AG04450 (cell line): Measurements from ENCODE around the gene LAPTM5. TPM values are rescaled to one million over a fixed set of nuclear protein-coding genes. Genes with fewer than 3 reads are reported as not detected.

Source experiments
- CTCF ChIA-PET: fragments of 300-600, 350-600 bp; formaldehyde crosslinking; extraction: SDS; loops from one replicate; lab custom pipeline; 2022; ENCODE audit warnings: antibody characterized with exemption, inconsistent platforms; lab: Charles Lee
- POLR2A ChIA-PET: fragments of 350-600 bp; formaldehyde crosslinking; extraction: SDS; loops from one replicate; lab custom pipeline; 2021; ENCODE audit warnings: antibody characterized with exemption, inconsistent platforms; lab: Yijun Ruan, JAX
- DNase-seq: peaks from one replicate; pipeline ENCODE4 v3.0.0-alpha.2; 2011; ENCODE audit warnings: low read depth, low spot score
- H3K27ac ChIP-seq: one replicate; pipeline ENCODE4 v1.5.1; 2012; ENCODE audit warnings: low read depth, low read length, control low read depth
- H3K27me3 ChIP-seq: one replicate; pipeline ENCODE4 v1.6.0; 2012; ENCODE audit warnings: low read length; ENCODE audit not compliant: control insufficient read depth, insufficient read depth
- H3K4me3 ChIP-seq: 2 replicates; pipeline ENCODE4 v1.5.1; 2011; ENCODE audit warnings: mild to moderate bottlenecking, low read depth, low read length, control low read depth
- H3K9me3 ChIP-seq: 2 replicates; pipeline ENCODE4 v1.5.1; 2012; ENCODE audit warnings: low read length; ENCODE audit not compliant: control insufficient read depth, insufficient read depth
- CTCF ChIP-seq: IDR thresholded peaks from 2 replicates; pipeline ENCODE4 v1.5.1; 2011; ENCODE audit warnings: low read depth, low read length, control low read depth, inconsistent platforms
- polyA plus RNA-seq: library from polyadenylated mRNA; depleted of rRNA; stranded (reverse); fragments of >200 nt; gene quantifications from 2 replicates; pipeline ENCODE4 v1.2.3, GENCODE V29; 2011

LAPTM5 gene
- polyA plus RNA-seq, 1 experiment: 0.53 TPM

GRCh38 chr1:30694280-30695175, 63.0 kb downstream of the LAPTM5 start:
- CTCF ChIA-PET: no interaction called here

GRCh38 chr1:30693822-30694221, 63.8 kb downstream of the LAPTM5 start:
- TF ChIP-seq CTCF: no peak

More at GRCh38 chr1:30694280-30695175, 63.0 kb downstream of the LAPTM5 start:
- Histone ChIP-seq H3K27me3 (peaks cover 31% of the 10 kb centered on the region), H3K27ac (no peak overlapping the region), H3K4me3 (no peak overlapping the region), H3K9me3 (no peaks in the 10 kb centered on the region)
- no peak for DNase-seq
- POLR2A ChIA-PET: no interaction called here
- no peak for TF ChIP-seq CTCF

DNA sequence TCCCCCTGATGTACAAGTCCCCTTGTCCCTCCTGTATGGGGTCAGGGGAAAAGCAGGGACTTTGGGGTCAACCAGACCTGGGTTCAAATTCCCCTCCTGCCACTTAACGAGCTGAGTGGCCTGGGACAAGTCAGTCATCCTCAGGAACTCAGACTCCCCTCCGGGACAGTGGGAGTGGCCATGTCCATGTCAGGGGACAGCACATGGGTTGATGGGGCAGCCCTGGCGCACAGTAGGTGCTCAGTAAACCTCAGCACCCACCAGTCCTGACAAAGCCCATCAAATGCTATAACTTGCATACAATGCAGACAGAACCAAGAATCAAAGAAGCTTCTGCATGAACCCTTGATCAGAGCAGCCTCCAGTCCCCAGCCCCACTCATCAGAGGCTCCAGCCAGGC, 64.2 kb downstream of the LAPTM5 start:
- Histone ChIP-seq H3K27me3 (peaks cover 32% of the 10 kb centered on the region), H3K4me3 (no peak overlapping the region), H3K9me3 (no peaks in the 10 kb centered on the region), H3K27ac (no peak overlapping the region)
- POLR2A ChIA-PET: no interaction called here
- DNase-seq: no peak
- CTCF ChIA-PET: no interaction called here
- no peak for TF ChIP-seq CTCF

More at GRCh38 chr1:30693822-30694221, 63.8 kb downstream of the LAPTM5 start:
- Histone ChIP-seq H3K27ac (no peak overlapping the region), H3K9me3 (no peaks in the 10 kb centered on the region), H3K4me3 (no peak overlapping the region), H3K27me3 (peaks cover 34% of the 10 kb centered on the region)
- POLR2A ChIA-PET: no interaction called here
- CTCF ChIA-PET: no interaction called here
- DNase-seq: no peak

- ChIA-PET CTCF (no interaction called here), POLR2A (no interaction called here)
- DNase-seq: no peak
- H3K27me3 ChIP-seq: peaks cover 30% of the 10 kb centered on the region
- no peaks in the 10 kb centered on the region for H3K9me3 ChIP-seq
- no peak overlapping the region for H3K27ac ChIP-seq
- no peak overlapping the region for H3K4me3 ChIP-seq
- TF ChIP-seq CTCF: no peak
Measured at GRCh38 chr1:30692948-30693301, 64.6 kb downstream of the LAPTM5 start.

GRCh38 chr1:30692201-30692947, 65.2 kb downstream of the LAPTM5 start:
- H3K27ac ChIP-seq: no peak overlapping the region
- no peak overlapping the region for H3K4me3 ChIP-seq
- H3K9me3 ChIP-seq: no peaks in the 10 kb centered on the region
- ChIA-PET POLR2A (no interaction called here), CTCF (interaction anchor here (0.7 kb wide), 1 partner anchor 1115 kb away, joined by 5 read pairs; no protein-coding TSS in a partner anchor)
- no peak for TF ChIP-seq CTCF
- DNase-seq: no peak
- H3K27me3 ChIP-seq: peaks cover 29% of the 10 kb centered on the region
